Measurements from ENCODE around the gene THUMPD3.

THUMPD3 gene

DNA sequence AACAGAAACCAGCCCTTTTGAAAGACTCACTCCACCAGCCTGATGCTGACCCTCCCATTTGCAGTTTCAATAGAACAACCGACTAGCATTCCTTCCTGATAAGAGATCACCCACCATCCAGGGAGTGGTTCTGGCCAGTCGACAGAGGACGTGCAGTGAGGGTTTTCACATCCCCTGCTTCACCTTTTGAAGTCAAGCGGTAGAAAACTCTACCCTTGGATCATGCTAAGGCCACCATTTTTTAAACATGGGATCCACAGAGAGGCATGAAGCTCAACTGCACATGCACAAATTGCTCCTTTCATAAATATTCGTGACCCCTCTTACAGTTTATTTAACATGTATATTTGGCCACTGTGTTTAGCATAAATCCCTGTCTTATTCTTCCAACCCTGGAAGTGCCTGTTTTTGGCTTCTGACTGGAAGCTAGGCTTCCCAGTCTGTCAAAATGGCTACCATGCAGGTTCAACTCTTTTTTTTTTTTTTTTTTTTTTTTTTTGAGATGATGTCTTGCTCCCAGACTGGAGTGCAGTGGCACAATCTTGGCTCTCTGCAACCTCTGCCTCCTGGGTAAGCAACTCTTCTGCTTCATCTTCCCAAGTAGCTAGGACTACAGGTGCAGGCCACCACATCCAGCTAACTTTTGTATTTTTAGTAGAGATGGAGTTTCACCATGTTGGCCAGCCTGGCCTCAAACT, 1.0 kb upstream of the THUMPD3 start:
- peak overlapping the region; percentile 64 for H3K4me3 ChIP-seq (ENCODE audit: extremely low read depth, insufficient read depth, low read length, poor library complexity, severe bottlenecking)
- WGBS, 2 experiments (ENCODE audit: insufficient coverage in 2 of 2) = 92 to 97% methylated on average over 4 to 5 of the region's 5 CpGs
- H3K36me3 ChIP-seq (ENCODE audit: control insufficient read depth, insufficient read depth, low read length) = peaks cover 24% of the 10 kb centered on the region
- peaks cover 4% of the 10 kb centered on the region for H3K4me1 ChIP-seq (ENCODE audit: control insufficient read depth, insufficient read depth, low read length, poor library complexity, severe bottlenecking)
- peak overlapping the region; percentile 97 for H3K27ac ChIP-seq (ENCODE audit: low read depth, low read length, severe bottlenecking)
- H3K9me3 ChIP-seq (ENCODE audit: control insufficient read depth, low read length) = no peaks in the 10 kb centered on the region

DNA sequence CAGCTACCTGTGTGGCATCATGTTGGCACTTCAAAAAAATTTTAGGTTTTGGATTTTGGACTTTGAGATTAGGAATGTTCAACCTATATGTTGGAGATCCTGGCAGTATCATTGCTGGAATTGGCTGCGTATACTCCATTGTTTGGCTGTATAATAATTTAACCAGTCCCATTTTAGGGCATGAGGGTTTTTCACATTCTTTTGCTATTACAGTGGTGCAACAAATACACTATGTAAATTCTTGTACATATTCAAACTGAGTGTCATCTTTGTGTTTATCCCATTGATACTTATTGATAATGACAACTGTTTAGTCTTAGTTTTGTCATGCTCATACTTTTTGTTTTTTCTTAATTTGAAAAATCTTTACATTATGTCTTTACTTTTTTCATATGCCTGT, 6.7 kb downstream of the THUMPD3 start:
- H3K4me3 ChIP-seq (ENCODE audit: extremely low read depth, insufficient read depth, low read length, poor library complexity, severe bottlenecking) = no peak overlapping the region
- no peaks in the 10 kb centered on the region for H3K9me3 ChIP-seq (ENCODE audit: control insufficient read depth, low read length)
- H3K4me1 ChIP-seq (ENCODE audit: control insufficient read depth, insufficient read depth, low read length, poor library complexity, severe bottlenecking) = no peaks in the 10 kb centered on the region
- no peak overlapping the region for H3K27ac ChIP-seq (ENCODE audit: low read depth, low read length, severe bottlenecking)
- WGBS, 2 experiments (ENCODE audit: insufficient coverage in 2 of 2) = 100% methylated on average over 1 of the region's 1 CpG; no CpG with 5 or more reads in 1 of the 2 experiments
- peaks cover 92% of the 10 kb centered on the region for H3K36me3 ChIP-seq (ENCODE audit: control insufficient read depth, insufficient read depth, low read length)

DNA sequence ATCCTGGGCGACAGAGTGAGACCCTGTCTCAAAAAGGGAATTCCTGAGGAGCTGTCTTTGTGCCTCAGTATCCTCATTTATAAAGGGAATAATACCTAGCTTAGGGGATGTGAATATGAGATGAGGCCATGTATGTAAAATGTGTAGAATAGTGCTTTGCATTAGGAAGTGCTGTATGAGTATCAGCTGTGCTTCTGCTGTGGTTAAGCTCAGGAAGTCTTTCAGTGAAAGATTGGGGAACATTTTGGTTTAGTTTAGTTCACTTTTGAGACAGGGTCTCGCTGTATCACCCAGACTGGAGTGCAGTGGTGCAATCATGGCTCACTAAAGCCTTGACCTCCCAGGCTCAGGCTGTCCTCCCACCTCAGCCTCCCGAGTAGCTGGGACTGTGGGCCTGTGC, 10.6 kb downstream of the THUMPD3 start:
- no peaks in the 10 kb centered on the region for H3K4me1 ChIP-seq (ENCODE audit: control insufficient read depth, insufficient read depth, low read length, poor library complexity, severe bottlenecking)
- H3K36me3 ChIP-seq (ENCODE audit: control insufficient read depth, insufficient read depth, low read length) = peaks cover 92% of the 10 kb centered on the region
- no peak overlapping the region for H3K4me3 ChIP-seq (ENCODE audit: extremely low read depth, insufficient read depth, low read length, poor library complexity, severe bottlenecking)
- 86 to 90% methylated on average over 2 of the region's 3 CpGs for WGBS, 2 experiments (ENCODE audit: insufficient coverage in 2 of 2)
- no peaks in the 10 kb centered on the region for H3K9me3 ChIP-seq (ENCODE audit: control insufficient read depth, low read length)
- no peak overlapping the region for H3K27ac ChIP-seq (ENCODE audit: low read depth, low read length, severe bottlenecking)

DNA sequence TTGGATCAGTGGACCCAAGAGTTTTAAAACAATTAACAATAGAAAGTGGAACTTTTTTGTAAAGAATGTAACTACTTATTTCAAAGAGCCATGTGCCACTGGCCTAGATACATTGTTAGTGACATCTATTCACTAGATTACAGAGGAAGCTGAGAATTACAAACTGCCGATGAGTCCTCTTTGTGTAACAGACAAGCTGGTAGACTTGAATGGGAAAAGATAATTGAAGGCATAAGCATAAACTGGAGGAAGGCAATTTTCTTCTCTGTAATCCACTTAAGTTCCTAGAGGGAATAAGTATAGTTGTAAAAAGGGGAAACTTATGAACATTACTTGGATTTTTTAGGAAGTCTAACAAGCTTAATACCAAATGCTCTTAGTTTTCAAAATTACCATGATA, 15.1 kb downstream of the THUMPD3 start:
- H3K4me1 ChIP-seq (ENCODE audit: control insufficient read depth, insufficient read depth, low read length, poor library complexity, severe bottlenecking) = no peaks in the 10 kb centered on the region
- no peak overlapping the region for H3K4me3 ChIP-seq (ENCODE audit: extremely low read depth, insufficient read depth, low read length, poor library complexity, severe bottlenecking)
- peaks cover 84% of the 10 kb centered on the region for H3K36me3 ChIP-seq (ENCODE audit: control insufficient read depth, insufficient read depth, low read length)
- 100% methylated on average over 1 of the region's 1 CpG for WGBS, 2 experiments (ENCODE audit: insufficient coverage in 2 of 2)
- no peak overlapping the region for H3K27ac ChIP-seq (ENCODE audit: low read depth, low read length, severe bottlenecking)
- no peaks in the 10 kb centered on the region for H3K9me3 ChIP-seq (ENCODE audit: control insufficient read depth, low read length)

DNA sequence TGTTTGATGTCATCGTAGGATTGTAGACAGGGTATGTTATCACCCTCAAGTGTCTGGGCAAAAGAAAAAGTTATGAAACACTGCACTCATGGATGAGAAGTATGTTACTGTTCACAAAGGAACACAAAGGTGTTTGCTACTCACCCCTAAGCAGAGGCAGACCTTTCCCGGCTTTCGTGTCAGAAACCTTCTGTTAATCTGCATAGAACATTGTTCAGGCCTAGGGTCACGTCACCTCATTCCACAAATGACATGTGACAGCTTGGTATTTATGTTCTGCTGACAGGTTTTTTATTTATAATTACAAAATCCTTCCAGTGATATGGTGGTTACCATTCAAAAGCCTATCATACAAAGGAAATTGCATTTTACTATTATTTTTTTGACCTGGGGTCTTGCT, 16.5 kb downstream of the THUMPD3 start:
- Histone ChIP-seq H3K4me1 (ENCODE audit: control insufficient read depth, insufficient read depth, low read length, poor library complexity, severe bottlenecking) (no peaks in the 10 kb centered on the region), H3K4me3 (ENCODE audit: extremely low read depth, insufficient read depth, low read length, poor library complexity, severe bottlenecking) (no peak overlapping the region), H3K9me3 (ENCODE audit: control insufficient read depth, low read length) (no peaks in the 10 kb centered on the region), H3K27ac (ENCODE audit: low read depth, low read length, severe bottlenecking) (no peak overlapping the region), H3K36me3 (ENCODE audit: control insufficient read depth, insufficient read depth, low read length) (peaks cover 81% of the 10 kb centered on the region)
- WGBS, 2 experiments (ENCODE audit: insufficient coverage in 2 of 2) = 79 to 100% methylated on average over 2 of the region's 4 CpGs

DNA sequence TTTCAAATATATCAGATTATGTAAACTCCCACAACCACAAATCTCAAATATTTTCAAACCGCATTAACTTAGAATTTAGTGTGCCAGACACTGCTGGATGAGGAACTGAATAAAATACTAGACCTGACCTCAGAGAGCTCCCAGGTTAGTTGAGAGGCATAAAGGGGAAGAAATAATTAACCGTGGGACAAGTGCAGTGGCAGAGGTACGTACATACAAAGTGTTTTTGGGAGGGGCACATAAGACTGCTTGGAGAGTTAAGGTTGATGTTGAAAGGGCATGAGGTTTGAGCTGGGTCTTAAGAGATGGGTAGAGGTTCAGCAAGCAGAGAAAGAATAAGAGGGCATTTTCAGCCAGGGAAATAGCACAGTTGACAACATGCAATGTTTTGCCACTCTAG, 17.2 kb downstream of the THUMPD3 start:
- Histone ChIP-seq H3K4me1 (ENCODE audit: control insufficient read depth, insufficient read depth, low read length, poor library complexity, severe bottlenecking) (no peaks in the 10 kb centered on the region), H3K9me3 (ENCODE audit: control insufficient read depth, low read length) (no peaks in the 10 kb centered on the region), H3K36me3 (ENCODE audit: control insufficient read depth, insufficient read depth, low read length) (peaks cover 79% of the 10 kb centered on the region), H3K27ac (ENCODE audit: low read depth, low read length, severe bottlenecking) (no peak overlapping the region), H3K4me3 (ENCODE audit: extremely low read depth, insufficient read depth, low read length, poor library complexity, severe bottlenecking) (no peak overlapping the region)
- WGBS, 2 experiments (ENCODE audit: insufficient coverage in 2 of 2) = 92 to 96% methylated on average over 2 of the region's 3 CpGs

DNA sequence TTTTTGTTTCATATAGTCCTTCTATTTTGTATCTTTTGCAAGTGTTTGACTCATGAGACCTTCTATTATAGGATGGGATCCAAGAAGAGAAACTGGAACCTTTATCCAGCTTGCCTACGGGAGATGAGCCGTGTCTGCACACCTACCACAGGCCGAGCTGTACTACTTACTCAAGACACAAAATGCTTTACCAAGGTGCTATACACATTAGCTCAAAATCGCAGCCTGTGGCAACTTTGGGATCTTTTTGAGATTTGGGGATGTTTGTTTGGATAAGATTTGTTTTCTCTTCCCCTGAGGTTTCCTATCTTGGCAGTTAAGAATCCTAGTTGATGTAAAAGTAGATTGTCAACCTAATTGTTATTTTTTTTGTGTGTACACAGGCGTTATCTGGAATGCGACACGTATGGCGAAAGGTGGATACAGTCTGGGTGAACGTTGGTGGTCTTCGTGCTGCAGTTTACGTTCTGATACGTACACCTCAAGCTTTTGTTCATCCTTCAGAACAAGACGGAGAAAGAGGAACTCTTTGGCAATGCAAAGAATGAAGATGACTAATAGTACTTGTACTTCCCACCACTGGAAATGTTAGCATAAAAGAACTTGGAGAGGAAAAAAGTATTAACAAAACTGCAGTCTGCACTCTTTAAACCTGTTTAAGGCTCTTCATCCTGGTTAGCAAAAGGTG, 21.4 kb downstream of the THUMPD3 start:
- Histone ChIP-seq H3K4me1 (ENCODE audit: control insufficient read depth, insufficient read depth, low read length, poor library complexity, severe bottlenecking) (peaks cover 6% of the 10 kb centered on the region), H3K36me3 (ENCODE audit: control insufficient read depth, insufficient read depth, low read length) (peaks cover 77% of the 10 kb centered on the region), H3K4me3 (ENCODE audit: extremely low read depth, insufficient read depth, low read length, poor library complexity, severe bottlenecking) (no peak overlapping the region), H3K27ac (ENCODE audit: low read depth, low read length, severe bottlenecking) (peak overlapping the region; percentile 39), H3K9me3 (ENCODE audit: control insufficient read depth, low read length) (no peaks in the 10 kb centered on the region)
- WGBS, 2 experiments (ENCODE audit: insufficient coverage in 2 of 2) = 84 to 89% methylated on average over 4 to 9 of the region's 13 CpGs

DNA sequence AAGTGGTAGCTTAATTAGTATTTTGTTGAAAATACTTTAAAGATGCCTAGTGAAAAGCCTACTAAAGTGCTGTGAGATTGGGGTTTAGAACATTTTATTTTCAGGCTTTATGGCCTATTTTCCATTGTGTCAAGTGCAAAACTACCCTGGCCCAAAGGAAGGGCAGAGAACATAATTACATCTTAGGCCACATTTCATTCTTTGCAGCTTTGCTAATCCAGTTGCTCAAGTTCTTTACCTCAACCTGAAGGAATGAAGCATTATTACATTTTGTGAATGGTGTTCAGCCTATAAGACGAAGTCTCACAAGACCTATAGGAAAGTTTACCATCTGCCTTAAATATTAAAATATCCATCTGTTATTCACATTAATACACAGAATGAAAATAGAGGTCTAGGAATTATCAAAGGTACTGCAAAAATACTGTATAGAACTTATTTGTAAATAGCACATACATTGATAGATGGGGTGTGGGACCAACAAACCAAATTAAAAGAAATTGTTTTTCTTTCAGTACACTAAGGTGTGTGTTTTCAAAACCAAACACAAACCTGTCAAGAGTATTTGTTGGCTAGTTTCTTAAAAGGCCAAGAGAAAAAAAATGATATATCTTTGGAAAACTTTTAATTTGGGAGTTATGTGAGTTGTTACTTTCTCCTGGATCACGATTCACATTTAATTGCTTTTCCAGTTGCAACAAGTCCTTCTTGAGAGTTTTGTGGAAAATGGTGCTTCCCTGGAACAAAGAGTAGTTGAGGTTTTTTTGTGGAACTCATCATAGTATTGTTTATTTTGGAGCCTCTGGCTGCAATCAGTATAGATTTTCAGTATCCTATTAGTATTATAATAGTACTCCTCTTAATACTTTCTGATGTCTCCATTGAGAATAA, 22.6 kb downstream of the THUMPD3 start:
- H3K27ac ChIP-seq (ENCODE audit: low read depth, low read length, severe bottlenecking) = peak overlapping the region; percentile 52
- peaks cover 74% of the 10 kb centered on the region for H3K36me3 ChIP-seq (ENCODE audit: control insufficient read depth, insufficient read depth, low read length)
- H3K9me3 ChIP-seq (ENCODE audit: control insufficient read depth, low read length) = no peaks in the 10 kb centered on the region
- WGBS, 2 experiments (ENCODE audit: insufficient coverage in 2 of 2) = 100% methylated on average over 1 of the region's 2 CpGs; no CpG with 5 or more reads in 1 of the 2 experiments
- H3K4me1 ChIP-seq (ENCODE audit: control insufficient read depth, insufficient read depth, low read length, poor library complexity, severe bottlenecking) = peaks cover 6% of the 10 kb centered on the region
- H3K4me3 ChIP-seq (ENCODE audit: extremely low read depth, insufficient read depth, low read length, poor library complexity, severe bottlenecking) = no peak overlapping the region

DNA sequence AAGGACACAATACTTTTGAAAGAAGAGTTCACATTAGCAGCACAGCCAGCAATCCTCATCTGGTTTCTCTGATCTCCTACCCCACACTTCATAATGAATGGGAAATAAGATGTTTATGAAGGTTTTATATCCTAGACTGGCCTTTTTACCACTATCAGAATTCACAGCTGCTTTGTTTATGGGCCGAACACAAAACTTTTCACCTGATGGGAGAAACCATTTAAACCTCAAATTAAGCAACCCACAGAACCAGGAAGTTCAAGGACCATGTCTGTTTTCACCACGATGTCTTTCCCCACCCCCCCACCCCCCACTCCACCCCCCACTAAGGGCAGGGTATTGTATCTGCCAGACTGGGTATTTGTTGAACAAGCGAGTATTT, 23.2 kb downstream of the THUMPD3 start:
- Histone ChIP-seq H3K36me3 (ENCODE audit: control insufficient read depth, insufficient read depth, low read length) (peaks cover 75% of the 10 kb centered on the region), H3K27ac (ENCODE audit: low read depth, low read length, severe bottlenecking) (no peak overlapping the region), H3K4me1 (ENCODE audit: control insufficient read depth, insufficient read depth, low read length, poor library complexity, severe bottlenecking) (peaks cover 6% of the 10 kb centered on the region), H3K4me3 (ENCODE audit: extremely low read depth, insufficient read depth, low read length, poor library complexity, severe bottlenecking) (no peak overlapping the region), H3K9me3 (ENCODE audit: control insufficient read depth, low read length) (no peaks in the 10 kb centered on the region)
- WGBS, 2 experiments (ENCODE audit: insufficient coverage in 2 of 2) = no CpG with 5 or more reads among the region's 3 CpGs

DNA sequence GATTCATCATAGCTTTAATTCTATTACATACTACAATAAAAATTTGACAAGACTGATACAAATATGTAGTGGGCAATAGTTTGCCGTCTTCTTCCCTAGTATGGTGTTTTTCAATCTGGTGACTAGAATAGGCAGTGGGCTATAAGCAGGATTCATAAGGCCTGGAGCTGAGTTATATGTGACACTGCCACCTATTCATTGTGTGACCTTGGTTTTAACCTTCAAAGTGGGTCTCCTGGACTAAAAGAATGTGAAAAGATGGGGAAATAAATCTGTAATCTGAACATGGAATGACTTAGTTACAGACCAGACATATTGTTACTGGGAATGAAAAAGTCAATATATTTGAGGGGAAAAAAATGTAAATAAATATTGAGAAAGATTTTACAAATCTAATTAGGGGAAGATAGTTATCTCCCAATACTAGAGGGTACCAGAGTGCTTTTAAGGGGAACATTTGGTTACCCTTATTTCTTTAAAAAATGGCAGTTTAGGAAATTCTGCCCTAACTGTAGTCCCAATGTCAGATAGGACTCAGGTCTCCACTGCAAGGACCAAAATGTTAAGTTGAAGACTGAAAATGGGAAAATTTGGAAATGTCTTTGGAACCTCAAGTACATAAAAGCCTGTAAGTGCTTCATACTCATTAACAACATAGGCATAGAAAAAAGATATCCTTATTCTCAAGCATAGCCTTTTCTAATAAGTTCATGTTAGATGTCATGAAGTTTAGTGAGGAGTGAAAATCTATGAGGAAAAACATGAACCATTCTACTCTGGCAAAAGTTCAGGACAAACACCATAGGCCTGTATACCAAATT, 23.9 kb downstream of the THUMPD3 start:
- H3K9me3 ChIP-seq (ENCODE audit: control insufficient read depth, low read length) = no peaks in the 10 kb centered on the region
- H3K27ac ChIP-seq (ENCODE audit: low read depth, low read length, severe bottlenecking) = peak overlapping the region; percentile 20
- H3K36me3 ChIP-seq (ENCODE audit: control insufficient read depth, insufficient read depth, low read length) = peaks cover 79% of the 10 kb centered on the region
- H3K4me1 ChIP-seq (ENCODE audit: control insufficient read depth, insufficient read depth, low read length, poor library complexity, severe bottlenecking) = peaks cover 6% of the 10 kb centered on the region
- no CpG with 5 or more reads among the region's 1 CpG for WGBS, 2 experiments (ENCODE audit: insufficient coverage in 2 of 2)
- H3K4me3 ChIP-seq (ENCODE audit: extremely low read depth, insufficient read depth, low read length, poor library complexity, severe bottlenecking) = no peak overlapping the region
